Suprapubic skin (tissue), 4 donors: Measurements from ENCODE around the gene ENSA. TPM values are rescaled to one million over a fixed set of nuclear protein-coding genes. Genes with fewer than 3 reads are reported as not detected.
A peak's percentile ranks its signal among the peaks of the same experiment; 100 is the strongest.

Source experiments
- DNase-seq, 2 donors: peaks; one replicate each; pipeline ENCODE4 v3.0.0-alpha.2; 2019; ENCODE audit warnings: low spot score in 2 of 2
- H3K27ac ChIP-seq: fragments of 200-600 bp; sonication (generic); one replicate; pipeline ENCODE4 v1.5.1; 2019
- H3K27me3 ChIP-seq: fragments of 200-600 bp; sonication (generic); one replicate; pipeline ENCODE4 v1.5.1; 2019
- H3K36me3 ChIP-seq: fragments of 200-600 bp; sonication (generic); one replicate; pipeline ENCODE4 v1.5.1; 2019
- H3K4me1 ChIP-seq: fragments of 200-600 bp; sonication (generic); one replicate; pipeline ENCODE4 v1.5.1; 2019
- H3K4me3 ChIP-seq: fragments of 200-600 bp; sonication (generic); one replicate; pipeline ENCODE4 v1.5.1; 2019; ENCODE audit warnings: mild to moderate bottlenecking
- H3K9me3 ChIP-seq: fragments of 200-600 bp; sonication (generic); one replicate; pipeline ENCODE4 v1.5.1; 2019
- CTCF ChIP-seq, 2 donors: fragments of 200-600 bp in 1 of 2; fragments of 450-650 bp in 1 of 2; sonication (generic) in 1 of 2; IDR thresholded peaks; one replicate each; pipeline ENCODE4 v1.5.1; 2016 to 2019; ENCODE audit warnings: antibody characterized with exemption in 2 of 2, mild to moderate bottlenecking in 1 of 2, moderate library complexity in 1 of 2
- EP300 ChIP-seq: sonication (generic); formaldehyde crosslinking; IDR thresholded peaks from one replicate; pipeline ENCODE4 v1.6.1; 2017; ENCODE audit warnings: antibody characterized with exemption
- POLR2A ChIP-seq, 2 donors: fragments of 450-650 bp; IDR thresholded peaks; one replicate each; pipeline ENCODE4 v1.6.1; 2017; ENCODE audit warnings: antibody characterized with exemption in 2 of 2, mild to moderate bottlenecking in 2 of 2, moderate library complexity in 2 of 2
- POLR2AphosphoS5 ChIP-seq, 3 donors: sonication (generic); formaldehyde crosslinking; IDR thresholded peaks; one replicate each; pipeline ENCODE4 v1.6.1; 2017; ENCODE audit warnings: antibody characterized with exemption in 3 of 3
- WGBS: methylation state at CpG from one replicate; pipeline ENCODE4 v1.1.5; 2018; 5-methylcytosine and 5-hydroxymethylcytosine counted together
- total RNA-seq, 4 donors: library from RNA; depleted of rRNA; stranded (reverse); fragments of >200 nt; gene quantifications; one replicate each; pipeline ENCODE4 v1.1.0, GENCODE V29; 2016

Gene ENSA
- total RNA-seq, 4 donors from 2014 or later = 266 to 384 (median 291) TPM

- Histone ChIP-seq H3K9me3 (no peaks in the 10 kb centered on the region), H3K27me3 (no peaks in the 10 kb centered on the region), H3K4me3 (no peak overlapping the region), H3K27ac (peak overlapping the region; percentile 96), H3K36me3 (peaks cover 57% of the 10 kb centered on the region), H3K4me1 (peaks cover 80% of the 10 kb centered on the region)
- TF ChIP-seq CTCF (IDR thresholded peaks at IDR 0.05) = no peak
- TF ChIP-seq POLR2AphosphoS5 (IDR thresholded peaks at IDR 0.05) = no peak
- no peak for TF ChIP-seq POLR2A (IDR thresholded peaks at IDR 0.05)
- no peak for TF ChIP-seq EP300
- WGBS = 17% methylated on average over 8 of the region's 8 CpGs
- DNase-seq = peak; percentile 80 to 85
Observed at GRCh38 chr1:150622303-150622975, 7.0 kb downstream of the ENSA start.

- Histone ChIP-seq H3K36me3 (peaks cover 51% of the 10 kb centered on the region), H3K27me3 (no peaks in the 10 kb centered on the region), H3K9me3 (no peaks in the 10 kb centered on the region), H3K27ac (peak overlapping the region; percentile 96), H3K4me1 (peaks cover 73% of the 10 kb centered on the region), H3K4me3 (no peak overlapping the region)
- WGBS = 62% methylated on average over 8 of the region's 8 CpGs
- peak in 1 of 2 donors; percentile 15 for DNase-seq
- TF ChIP-seq EP300 = no peak
- TF ChIP-seq POLR2AphosphoS5 (IDR thresholded peaks at IDR 0.05) = no peak
- peak; percentile 49 to 59 for TF ChIP-seq CTCF (IDR thresholded peaks at IDR 0.05)
Observed at GRCh38 chr1:150621497-150622302, 7.7 kb downstream of the ENSA start.

GRCh38 chr1:150620919-150621318 lies 8.5 kb downstream of the ENSA start:
- Histone ChIP-seq H3K9me3 (no peaks in the 10 kb centered on the region), H3K36me3 (peaks cover 50% of the 10 kb centered on the region), H3K4me1 (peaks cover 66% of the 10 kb centered on the region), H3K27ac (peak overlapping the region; percentile 96), H3K4me3 (no peak overlapping the region), H3K27me3 (no peaks in the 10 kb centered on the region)
- DNase-seq = no peak
- 100% methylated on average over 2 of the region's 2 CpGs for WGBS
- TF ChIP-seq CTCF (IDR thresholded peaks at IDR 0.05) (no peak), POLR2A (IDR thresholded peaks at IDR 0.05) (no peak), EP300 (no peak), POLR2AphosphoS5 (IDR thresholded peaks at IDR 0.05) (no peak)

GRCh38 chr1:150619576-150620509 lies 9.6 kb downstream of the ENSA start:
- Histone ChIP-seq H3K27me3 (no peaks in the 10 kb centered on the region), H3K27ac (peak overlapping the region; percentile 96), H3K4me3 (no peak overlapping the region), H3K9me3 (no peaks in the 10 kb centered on the region), H3K36me3 (peaks cover 41% of the 10 kb centered on the region), H3K4me1 (peaks cover 59% of the 10 kb centered on the region)
- WGBS = 26% methylated on average over 4 of the region's 4 CpGs
- TF ChIP-seq POLR2A (IDR thresholded peaks at IDR 0.05) = peak in 1 of 2 donors; percentile 1
- no peak for TF ChIP-seq POLR2AphosphoS5 (IDR thresholded peaks at IDR 0.05)
- DNase-seq = no peak

DNA sequence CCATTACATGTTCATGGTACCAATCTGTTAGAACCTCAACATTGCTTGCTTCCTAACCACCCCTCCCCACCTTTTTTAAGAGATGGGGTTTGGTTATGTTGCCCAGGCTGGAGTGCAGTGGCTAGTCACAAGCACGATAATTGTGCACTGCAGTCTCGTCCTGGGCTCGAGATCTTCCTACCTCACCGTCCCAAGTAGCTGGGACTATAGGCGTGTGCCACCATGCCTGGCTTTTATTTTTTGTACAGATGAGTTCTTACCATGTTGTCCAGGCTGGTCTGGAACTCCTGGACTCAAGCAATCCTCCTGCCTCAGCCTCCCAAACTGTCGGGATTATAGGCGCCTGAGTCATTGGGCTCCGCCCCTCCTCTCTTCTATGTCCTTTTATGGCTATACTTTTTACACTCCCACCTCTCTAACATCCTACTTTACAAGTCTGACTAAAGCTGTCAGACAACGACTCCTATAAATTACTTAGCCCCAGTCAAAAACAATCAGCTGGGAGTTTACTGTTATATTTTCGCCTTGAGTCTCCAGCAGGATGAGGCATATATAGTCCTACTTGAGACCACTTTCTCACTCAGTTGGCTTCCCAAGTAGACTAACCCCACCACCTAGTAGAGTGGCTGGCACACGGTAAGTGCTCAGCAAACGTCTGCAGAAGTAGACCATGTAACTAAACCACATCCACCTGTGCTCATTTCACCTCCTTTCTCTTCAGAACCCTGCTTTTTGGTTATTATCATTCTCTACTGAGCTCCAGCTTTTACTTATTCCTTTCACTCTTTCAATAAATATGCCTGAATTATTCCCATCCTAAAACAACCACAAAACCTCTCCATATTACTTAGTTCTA lies 13.8 kb downstream of the ENSA start:
- H3K4me1 ChIP-seq = peaks cover 57% of the 10 kb centered on the region
- no peak for TF ChIP-seq CTCF (IDR thresholded peaks at IDR 0.05)
- TF ChIP-seq POLR2AphosphoS5 (IDR thresholded peaks at IDR 0.05) = no peak
- no peak for TF ChIP-seq EP300
- TF ChIP-seq POLR2A (IDR thresholded peaks at IDR 0.05) = no peak
- no peaks in the 10 kb centered on the region for H3K27me3 ChIP-seq
- no peaks in the 10 kb centered on the region for H3K9me3 ChIP-seq
- H3K27ac ChIP-seq = no peak overlapping the region
- WGBS = 91% methylated on average over 12 of the region's 12 CpGs
- H3K4me3 ChIP-seq = no peak overlapping the region
- DNase-seq = no peak
- peaks cover 27% of the 10 kb centered on the region for H3K36me3 ChIP-seq
